Activated naive CD8-positive, alpha-beta T cell treated with anti-CD3 and anti-CD28 coated beads, Interleukin-2, amount 10 ng/mL, durations not matched to agents 7 days and 5 days (primary cell): ENCODE results near the gene ATAD2B. TPM values are rescaled to one million over a fixed set of nuclear protein-coding genes. Genes with fewer than 3 reads are reported as not detected.
"Not testable (repeated sequence)": the region's sequence is repeated elsewhere in the genome, so short reads cannot be mapped to it uniquely, and the experiment has no call there.

Source experiments
- ATAC-seq: fragments of 150-1000 bp; cut with Tn5 transposase; one replicate; pipeline ENCODE4 v1.10.0; 2021; ENCODE audit warnings: low read depth, moderate library complexity
- POLR2A ChIA-PET: fragments of 350-600 bp; sonication (Branson Sonifier 250); formaldehyde crosslinking; loops from one replicate; lab custom pipeline; 2021; ENCODE audit warnings: antibody characterized with exemption; lab: Charles Lee
- DNase-seq: peaks from one replicate; pipeline ENCODE4 v3.0.0; 2021
- H3K27ac Mint-ChIP-seq: one replicate; pipeline ENCODE4 v1.8.0; 2022; ENCODE audit warnings: mild to moderate bottlenecking, mixed read lengths
- H3K27me3 Mint-ChIP-seq: one replicate; pipeline ENCODE4 v1.8.0; 2022; ENCODE audit warnings: mild to moderate bottlenecking, moderate library complexity, mixed read lengths
- H3K36me3 Mint-ChIP-seq: one replicate; pipeline ENCODE4 v1.8.0; 2021; ENCODE audit warnings: mild to moderate bottlenecking, mixed read lengths
- H3K4me1 Mint-ChIP-seq: one replicate; pipeline ENCODE4 v1.8.0; 2021; ENCODE audit warnings: mixed read lengths
- H3K4me3 Mint-ChIP-seq: one replicate; pipeline ENCODE4 v1.8.0; 2022; ENCODE audit warnings: mild to moderate bottlenecking, moderate library complexity, mixed read lengths
- H3K9me3 Mint-ChIP-seq: one replicate; pipeline ENCODE4 v1.8.0; 2021; ENCODE audit warnings: mixed read lengths
- total RNA-seq, 2 experiments: library from RNA; stranded (reverse); gene quantifications; one replicate each; pipeline ENCODE4 v1.2.3, GENCODE V29; 2021

The ATAD2B gene
- total RNA-seq, 2 experiments from 2014 or later, result 33.2 to 34.6 TPM

- peaks cover 23% of the 10 kb centered on the region for H3K36me3 Mint-ChIP-seq
- H3K4me3 Mint-ChIP-seq, result no peak overlapping the region
- H3K4me1 Mint-ChIP-seq, result peaks cover 16% of the 10 kb centered on the region
- DNase-seq, result no peak
- POLR2A ChIA-PET, result no interaction called here
- H3K9me3 Mint-ChIP-seq, result no peaks in the 10 kb centered on the region
- no peaks in the 10 kb centered on the region for H3K27me3 Mint-ChIP-seq
- H3K27ac Mint-ChIP-seq, result peak overlapping the region; percentile 57
- ATAC-seq, result peak; percentile 98
These were observed 138.8 kb downstream of the ATAD2B start for GRCh38 chr2:23788100-23788499.

- Mint-ChIP-seq H3K9me3 (no peaks in the 10 kb centered on the region), H3K4me1 (peaks cover 16% of the 10 kb centered on the region), H3K36me3 (peaks cover 20% of the 10 kb centered on the region), H3K4me3 (no peak overlapping the region), H3K27me3 (no peaks in the 10 kb centered on the region), H3K27ac (no peak overlapping the region)
- no peak for DNase-seq
- POLR2A ChIA-PET, result no interaction called here
- no peak for ATAC-seq
These were observed 142.0 kb downstream of the ATAD2B start for GRCh38 chr2:23784971-23785370.

- Mint-ChIP-seq H3K36me3 (peaks cover 18% of the 10 kb centered on the region), H3K4me1 (peaks cover 2% of the 10 kb centered on the region), H3K27ac (no peak overlapping the region), H3K9me3 (no peaks in the 10 kb centered on the region), H3K27me3 (no peaks in the 10 kb centered on the region), H3K4me3 (no peak overlapping the region)
- no peak for ATAC-seq
- POLR2A ChIA-PET, result no interaction called here
- DNase-seq, result no peak
These were observed 144.3 kb downstream of the ATAD2B start for GRCh38 chr2:23782646-23783045.

GRCh38 chr2:23782126-23782525 lies 144.8 kb downstream of the ATAD2B start:
- H3K4me1 Mint-ChIP-seq, result no peaks in the 10 kb centered on the region
- ATAC-seq (no peak), DNase-seq (no peak)
- no peak overlapping the region for H3K27ac Mint-ChIP-seq
- no peaks in the 10 kb centered on the region for H3K9me3 Mint-ChIP-seq
- H3K36me3 Mint-ChIP-seq, result peaks cover 16% of the 10 kb centered on the region
- no peaks in the 10 kb centered on the region for H3K27me3 Mint-ChIP-seq
- no peak overlapping the region for H3K4me3 Mint-ChIP-seq
- POLR2A ChIA-PET, result interaction anchor here (0.7 kb wide), 1 partner anchor 11 kb away, joined by 4 read pairs; no protein-coding TSS in a partner anchor

- H3K4me1 Mint-ChIP-seq, POLR2A ChIA-PET, H3K27ac Mint-ChIP-seq, ATAC-seq, H3K9me3 Mint-ChIP-seq, H3K27me3 Mint-ChIP-seq, H3K4me3 Mint-ChIP-seq, DNase-seq: not testable (repeated sequence)
- H3K36me3 Mint-ChIP-seq, result peaks cover 20% of the 10 kb centered on the region
These were observed 146.5 kb downstream of the ATAD2B start for GRCh38 chr2:23780465-23780864.

- no peak for DNase-seq
- no peak for ATAC-seq
- Mint-ChIP-seq H3K27ac (no peak overlapping the region), H3K27me3 (no peaks in the 10 kb centered on the region), H3K36me3 (peaks cover 25% of the 10 kb centered on the region), H3K9me3 (no peaks in the 10 kb centered on the region), H3K4me3 (no peak overlapping the region), H3K4me1 (no peaks in the 10 kb centered on the region)
- POLR2A ChIA-PET, result no interaction called here
These were observed 149.1 kb downstream of the ATAD2B start for GRCh38 chr2:23777826-23778225.

GRCh38 chr2:23776021-23776420 lies 150.9 kb downstream of the ATAD2B start:
- Mint-ChIP-seq H3K4me1 (no peaks in the 10 kb centered on the region), H3K27ac (no peak overlapping the region), H3K9me3 (peaks cover 2% of the 10 kb centered on the region), H3K27me3 (no peaks in the 10 kb centered on the region), H3K4me3 (no peak overlapping the region), H3K36me3 (peaks cover 39% of the 10 kb centered on the region)
- POLR2A ChIA-PET, result no interaction called here
- no peak for DNase-seq
- no peak for ATAC-seq

- POLR2A ChIA-PET, result no interaction called here
- Mint-ChIP-seq H3K36me3 (peaks cover 50% of the 10 kb centered on the region), H3K27ac (no peak overlapping the region), H3K9me3 (peaks cover 2% of the 10 kb centered on the region), H3K4me1 (no peaks in the 10 kb centered on the region), H3K4me3 (no peak overlapping the region), H3K27me3 (no peaks in the 10 kb centered on the region)
- DNase-seq (no peak), ATAC-seq (no peak)
These were observed 154.2 kb downstream of the ATAD2B start for GRCh38 chr2:23772684-23773083.

GRCh38 chr2:23772056-23772455 lies 154.9 kb downstream of the ATAD2B start:
- POLR2A ChIA-PET, result no interaction called here
- H3K36me3 Mint-ChIP-seq, result peaks cover 55% of the 10 kb centered on the region
- DNase-seq, result no peak
- no peaks in the 10 kb centered on the region for H3K27me3 Mint-ChIP-seq
- peaks cover 2% of the 10 kb centered on the region for H3K9me3 Mint-ChIP-seq
- ATAC-seq, result no peak
- no peaks in the 10 kb centered on the region for H3K4me1 Mint-ChIP-seq
- no peak overlapping the region for H3K27ac Mint-ChIP-seq
- H3K4me3 Mint-ChIP-seq, result no peak overlapping the region

GRCh38 chr2:23769364-23769763 lies 157.6 kb downstream of the ATAD2B start:
- POLR2A ChIA-PET, result no interaction called here

GRCh38 chr2:23767876-23768621 lies 158.9 kb downstream of the ATAD2B start:
- ATAC-seq (no peak), DNase-seq (no peak)
- POLR2A ChIA-PET, result no interaction called here
- Mint-ChIP-seq H3K4me3 (no peak overlapping the region), H3K36me3 (peaks cover 53% of the 10 kb centered on the region), H3K9me3 (peaks cover 2% of the 10 kb centered on the region), H3K27me3 (no peaks in the 10 kb centered on the region), H3K4me1 (no peaks in the 10 kb centered on the region), H3K27ac (no peak overlapping the region)

More at GRCh38 chr2:23769364-23769763, 157.6 kb downstream of the ATAD2B start:
- Mint-ChIP-seq H3K4me3 (no peak overlapping the region), H3K36me3 (peaks cover 53% of the 10 kb centered on the region), H3K9me3 (peaks cover 2% of the 10 kb centered on the region), H3K27ac (no peak overlapping the region), H3K4me1 (no peaks in the 10 kb centered on the region), H3K27me3 (no peaks in the 10 kb centered on the region)
- DNase-seq (no peak), ATAC-seq (no peak)

GRCh38 chr2:23762141-23762540 lies 164.8 kb downstream of the ATAD2B start:
- no peak overlapping the region for H3K4me3 Mint-ChIP-seq
- H3K27me3 Mint-ChIP-seq, result no peaks in the 10 kb centered on the region
- POLR2A ChIA-PET, result no interaction called here
- ATAC-seq (no peak), DNase-seq (no peak)
- no peaks in the 10 kb centered on the region for H3K9me3 Mint-ChIP-seq
- H3K27ac Mint-ChIP-seq, result no peak overlapping the region
- peaks cover 7% of the 10 kb centered on the region for H3K4me1 Mint-ChIP-seq
- H3K36me3 Mint-ChIP-seq, result peaks cover 31% of the 10 kb centered on the region

GRCh38 chr2:23761638-23762037 lies 165.3 kb downstream of the ATAD2B start:
- no peak overlapping the region for H3K4me3 Mint-ChIP-seq
- H3K9me3 Mint-ChIP-seq, result no peaks in the 10 kb centered on the region
- no peak for DNase-seq
- no peaks in the 10 kb centered on the region for H3K27me3 Mint-ChIP-seq
- peaks cover 28% of the 10 kb centered on the region for H3K36me3 Mint-ChIP-seq
- H3K27ac Mint-ChIP-seq, result no peak overlapping the region
- POLR2A ChIA-PET, result no interaction called here
- ATAC-seq, result no peak
- peaks cover 7% of the 10 kb centered on the region for H3K4me1 Mint-ChIP-seq

GRCh38 chr2:23760736-23761135 lies 166.2 kb downstream of the ATAD2B start:
- ATAC-seq, result no peak
- Mint-ChIP-seq H3K27ac (no peak overlapping the region), H3K4me3 (no peak overlapping the region), H3K4me1 (peaks cover 7% of the 10 kb centered on the region), H3K27me3 (no peaks in the 10 kb centered on the region), H3K9me3 (no peaks in the 10 kb centered on the region), H3K36me3 (peaks cover 25% of the 10 kb centered on the region)
- DNase-seq, result no peak
- POLR2A ChIA-PET, result no interaction called here
